GM10847 (cell line): ENCODE measurements around the gene SEMA4C.

ENCODE experiments used
- POLR2A ChIP-seq: IDR thresholded peaks from 2 replicates; pipeline ENCODE4 v1.6.1; 2011; ENCODE audit not compliant: insufficient read length; ENCODE audit errors: extremely low read depth

Gene SEMA4C

DNA sequence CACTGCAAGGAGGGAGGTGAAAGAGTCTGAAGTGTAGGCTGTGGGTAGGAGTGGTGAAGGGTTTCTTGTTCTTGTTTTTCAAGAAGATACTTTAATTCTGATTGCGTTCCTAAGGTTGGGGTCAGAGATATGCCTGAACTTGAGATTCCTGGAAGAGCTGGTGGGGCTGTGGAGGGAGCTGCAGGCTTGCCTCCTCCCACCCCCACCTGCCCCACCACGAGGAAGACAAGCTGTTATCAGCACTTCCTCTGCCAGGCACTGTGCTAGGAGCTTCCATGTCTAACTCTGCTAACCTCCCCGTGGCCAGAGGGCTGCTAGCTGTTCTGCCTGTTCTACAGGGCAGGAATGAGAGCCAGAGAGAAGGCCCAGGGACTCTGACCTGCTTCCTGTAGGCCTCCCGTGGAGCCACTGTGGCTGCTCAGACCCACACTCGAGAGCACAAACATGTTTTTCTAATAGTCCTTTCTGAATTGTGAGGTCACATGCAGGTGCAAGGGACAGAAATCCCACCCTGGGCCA is 39.8 kb downstream of the SEMA4C start:
- TF ChIP-seq POLR2A: no peak

DNA sequence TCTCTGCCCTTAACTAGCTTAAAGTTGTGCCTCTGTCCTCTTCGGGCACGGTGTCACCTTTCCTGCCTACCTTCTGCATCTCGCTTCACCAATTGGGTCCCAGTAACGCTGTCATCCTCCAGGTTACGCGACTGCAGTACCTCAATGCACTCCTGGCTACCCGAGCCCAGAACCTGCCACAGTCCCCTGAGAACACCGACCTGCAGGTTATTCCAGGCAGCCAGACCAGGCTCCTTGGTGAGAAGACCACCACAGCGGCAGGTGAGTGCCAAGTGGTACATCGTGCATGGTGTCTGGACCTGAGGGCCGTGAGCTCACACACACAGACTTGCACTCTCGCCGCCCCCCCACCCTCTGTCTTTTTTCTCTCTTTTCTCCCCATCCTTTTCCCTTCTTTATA is 41.0 kb downstream of the SEMA4C start:
- no peak for TF ChIP-seq POLR2A

DNA sequence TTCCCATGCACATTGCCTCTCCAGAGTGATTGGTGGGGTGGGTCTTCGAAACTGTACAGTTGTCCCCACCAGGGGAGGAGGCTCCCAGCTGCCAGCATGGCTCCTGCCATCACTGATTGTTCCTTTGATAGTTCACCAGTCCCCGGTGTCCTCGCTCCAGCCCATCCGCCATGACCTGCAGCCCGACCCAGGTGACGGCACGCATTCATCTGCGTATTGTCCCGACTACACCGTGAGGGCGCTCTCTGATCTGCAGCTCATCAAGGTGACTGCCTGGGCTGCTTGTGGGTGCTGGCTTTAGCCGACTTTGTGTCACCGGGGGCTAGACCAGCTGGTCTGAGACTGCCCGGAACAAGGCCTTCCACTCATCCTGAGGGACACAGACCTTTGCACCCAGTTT is 41.4 kb downstream of the SEMA4C start:
- no peak for TF ChIP-seq POLR2A

DNA sequence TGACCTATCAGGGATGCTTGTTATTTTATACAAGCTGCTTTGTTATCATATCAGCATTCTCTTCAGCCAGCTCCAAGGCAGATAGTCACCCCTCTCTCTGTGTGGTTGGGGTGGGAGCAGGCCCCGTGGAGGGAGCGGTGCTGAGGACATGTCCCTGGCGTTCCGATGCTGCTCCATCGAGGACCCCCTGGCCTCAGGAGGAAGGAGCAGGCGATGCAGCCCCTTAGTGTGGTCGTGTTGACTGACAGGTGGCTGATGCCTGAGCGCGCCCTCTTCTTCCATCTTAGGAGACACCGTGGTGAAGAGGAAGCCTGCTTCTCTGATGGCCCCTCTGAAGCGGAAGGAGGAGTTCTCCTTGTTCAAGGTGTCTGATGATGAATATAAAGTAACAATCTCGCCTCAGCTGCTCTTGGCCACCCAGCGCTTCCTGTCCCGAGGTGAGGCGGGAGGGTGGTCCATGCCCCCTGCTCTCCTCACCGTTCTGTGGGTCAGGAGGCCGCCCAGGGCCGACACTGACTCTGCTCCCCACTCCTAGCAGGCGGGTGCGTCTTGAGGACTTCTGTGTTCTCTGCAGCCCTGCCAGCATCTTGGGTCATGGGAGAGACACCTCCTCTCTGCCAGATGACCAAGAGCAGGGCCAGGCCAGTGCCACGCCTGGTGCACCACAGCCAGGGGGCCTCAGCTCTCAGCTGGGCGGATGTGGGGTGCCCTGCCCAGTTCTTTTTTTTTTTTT is 43.2 kb downstream of the SEMA4C start:
- no peak for TF ChIP-seq POLR2A

DNA sequence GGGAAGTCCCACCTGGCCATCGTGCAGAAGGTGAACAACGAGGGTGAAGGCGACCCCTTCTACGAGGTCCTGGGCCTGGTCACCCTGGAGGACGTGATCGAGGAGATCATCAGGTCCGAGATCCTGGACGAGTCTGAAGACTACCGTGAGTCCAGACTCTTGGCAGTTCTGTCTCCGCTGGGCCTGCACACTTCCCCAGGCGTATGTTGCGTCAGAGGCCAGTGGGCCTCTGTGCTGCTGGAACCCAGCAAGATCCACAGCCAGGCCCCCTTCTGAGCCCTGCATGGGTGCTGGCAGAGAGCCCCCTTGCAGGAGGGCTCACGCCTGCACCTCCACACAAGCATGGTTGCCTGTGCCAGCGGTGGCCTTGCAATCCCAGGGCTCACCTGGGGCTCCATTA is 44.8 kb downstream of the SEMA4C start:
- TF ChIP-seq POLR2A: no peak

DNA sequence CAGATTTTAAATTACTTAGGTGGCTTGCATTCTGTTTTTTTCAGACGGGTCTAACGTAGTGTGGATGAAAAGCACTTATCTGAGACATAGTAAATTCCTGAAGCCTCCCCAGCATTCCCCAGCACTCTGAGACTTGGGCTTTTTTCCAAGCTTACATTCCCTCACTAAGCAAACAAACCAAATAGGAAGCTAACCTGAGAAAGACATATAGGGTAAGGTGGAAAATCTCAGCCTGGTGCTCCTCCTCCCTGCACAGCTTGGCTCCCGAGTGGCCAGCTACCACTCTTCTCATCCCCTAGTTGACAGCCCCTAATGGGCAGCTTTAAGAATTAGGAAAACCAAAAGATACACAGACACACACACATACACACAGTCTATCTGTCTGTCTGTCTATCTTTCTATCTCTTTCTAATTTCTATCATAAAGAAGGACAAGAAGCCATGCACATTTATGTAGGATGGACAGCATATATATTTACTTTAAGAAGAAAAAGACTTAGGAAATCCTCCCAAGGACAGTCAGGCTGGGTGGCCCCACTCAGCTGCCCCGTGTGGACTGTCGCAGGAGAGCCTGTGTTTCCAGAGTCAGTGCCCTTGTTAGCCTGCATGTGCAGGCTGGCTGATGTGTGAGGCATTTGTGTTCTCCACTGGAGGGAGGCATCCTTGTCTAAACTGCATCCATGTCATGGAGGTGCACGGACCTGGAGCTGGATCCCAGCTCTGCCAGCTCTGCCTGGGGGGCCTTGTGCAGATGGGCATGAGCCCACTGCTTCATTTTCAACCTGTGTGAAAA is 45.6 kb downstream of the SEMA4C start:
- no peak for TF ChIP-seq POLR2A

DNA sequence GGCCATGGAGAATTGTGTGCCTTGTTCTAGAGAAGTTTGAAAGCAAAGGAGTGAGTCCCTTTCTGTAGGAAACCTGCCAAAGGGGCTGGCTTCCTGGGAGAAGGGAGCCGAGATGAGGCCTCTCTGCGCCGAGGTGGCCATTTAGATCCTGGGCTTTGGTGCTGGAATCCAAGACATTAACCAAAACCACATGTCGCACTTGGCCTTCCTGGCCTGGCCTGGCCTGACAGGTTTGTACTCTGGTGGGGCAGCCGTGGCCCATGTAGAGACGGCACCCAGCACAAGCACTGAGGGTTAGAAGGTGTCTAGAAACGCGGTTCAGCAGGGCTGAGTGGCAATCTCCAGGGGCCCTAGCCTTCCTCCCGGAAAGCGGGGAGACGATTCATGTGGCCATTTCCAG is 46.7 kb downstream of the SEMA4C start:
- TF ChIP-seq POLR2A: no peak

DNA sequence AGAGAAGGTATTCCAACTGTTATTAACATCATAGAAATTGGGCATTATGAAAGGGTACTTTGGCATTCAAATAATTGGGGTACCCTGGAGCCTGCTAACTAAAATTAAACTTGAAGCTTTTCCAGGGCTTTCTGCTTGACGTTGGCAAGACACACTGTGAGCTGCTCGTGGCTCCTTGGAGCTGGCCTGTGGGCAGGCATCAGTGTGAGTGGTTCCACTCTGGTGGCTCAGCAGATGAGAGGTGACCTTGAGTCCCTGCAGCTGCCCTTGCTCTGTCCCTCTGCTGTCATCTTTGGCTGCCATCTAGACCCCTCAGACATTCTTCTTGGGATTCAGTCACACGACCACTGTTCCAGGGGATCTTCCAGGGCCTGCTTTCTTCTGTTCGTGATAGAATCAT is 47.1 kb downstream of the SEMA4C start:
- TF ChIP-seq POLR2A: no peak

DNA sequence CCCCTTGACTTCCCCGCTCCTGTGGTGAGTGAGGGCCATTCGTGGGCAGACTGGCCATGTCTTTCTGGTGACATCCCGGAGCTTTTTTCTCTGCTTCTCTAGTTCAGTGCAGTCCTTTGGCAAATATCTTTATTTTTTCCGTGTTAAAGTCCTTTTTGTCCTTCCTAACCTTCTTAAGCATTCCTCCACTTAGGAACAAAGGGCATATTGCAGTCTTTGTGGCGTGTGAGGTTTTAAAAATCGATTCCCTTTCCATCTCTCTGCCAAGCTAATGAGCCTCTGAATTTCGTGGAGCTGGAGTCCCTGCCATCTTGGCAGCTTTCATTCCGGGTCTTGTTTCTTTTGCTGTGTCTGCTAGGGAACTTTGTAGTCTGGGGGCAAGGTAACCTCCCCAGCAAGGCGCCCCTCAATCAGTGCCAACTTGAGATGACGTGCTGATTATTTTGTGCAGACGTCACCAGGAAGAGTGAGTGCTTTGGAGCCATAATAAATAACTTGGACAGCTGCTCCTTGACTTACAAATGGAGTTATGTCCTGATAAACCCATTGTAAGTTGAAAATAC is 48.7 kb downstream of the SEMA4C start:
- no peak for TF ChIP-seq POLR2A

DNA sequence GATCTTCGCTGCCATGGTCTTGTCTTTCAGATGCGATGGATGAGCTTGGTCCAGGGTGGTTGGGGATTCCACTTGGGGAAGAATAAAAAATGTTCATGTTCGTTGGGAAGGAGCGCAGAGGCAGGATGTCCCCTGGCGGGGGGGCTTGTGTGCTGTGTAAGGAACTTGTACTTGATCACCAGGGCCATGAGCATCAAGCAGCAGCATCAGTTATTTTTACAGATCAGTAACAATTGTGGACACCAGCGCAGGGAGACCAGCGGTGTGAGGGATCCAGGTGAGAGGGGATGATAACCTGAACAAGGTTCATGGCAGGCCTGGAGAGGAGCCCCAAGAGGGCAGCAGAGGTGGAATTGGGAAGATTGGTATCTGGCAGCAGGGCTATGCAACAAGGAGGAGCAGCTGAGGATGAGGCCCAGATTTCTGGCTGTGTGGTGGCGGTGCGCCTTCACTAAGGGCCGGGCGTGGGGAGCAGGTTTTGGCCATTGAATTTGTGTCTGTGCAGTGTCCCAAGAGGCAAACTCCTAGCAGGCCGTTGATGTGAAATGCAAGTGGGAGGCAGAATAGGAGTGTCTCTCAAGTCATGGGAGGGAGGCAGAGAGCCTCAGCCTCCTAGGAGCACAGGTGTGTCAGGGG is 49.9 kb downstream of the SEMA4C start:
- no peak for TF ChIP-seq POLR2A

DNA sequence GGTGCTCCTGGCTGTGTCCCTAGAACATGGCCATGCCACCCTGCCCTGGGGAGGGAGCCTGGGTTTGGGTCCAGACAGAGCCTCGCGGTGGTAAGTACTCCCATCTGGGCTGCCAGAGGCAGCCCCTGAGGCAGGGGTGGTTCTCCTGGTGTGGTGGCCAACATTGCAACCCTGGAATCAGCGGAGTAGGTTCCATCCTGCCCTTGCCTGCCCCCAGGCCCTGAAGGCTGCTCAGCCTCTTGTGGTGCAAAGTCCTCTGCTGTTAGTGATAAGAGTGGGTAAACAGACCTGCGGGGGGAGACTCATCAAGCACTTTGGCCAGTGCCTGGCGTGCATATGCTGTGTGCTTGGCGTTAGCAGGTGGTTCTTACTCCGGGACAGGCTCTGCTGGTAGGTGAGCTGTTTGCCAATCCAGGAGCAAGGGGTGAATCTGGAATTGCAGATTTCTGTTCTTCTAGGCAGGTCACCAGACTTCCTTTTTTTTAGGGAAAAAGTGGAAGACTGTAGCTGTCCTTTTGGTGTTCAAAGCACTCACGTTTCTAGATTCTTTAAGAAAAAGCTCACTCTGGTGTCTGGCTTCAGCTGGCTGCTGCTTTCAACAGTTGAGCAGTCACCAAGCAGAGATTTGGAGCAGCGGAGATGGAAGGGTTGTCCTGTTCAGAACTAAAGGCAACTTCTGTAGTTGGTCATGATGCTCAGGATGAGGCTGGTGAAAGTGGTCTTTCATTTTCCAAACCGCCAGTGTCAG is 50.6 kb downstream of the SEMA4C start:
- no peak for TF ChIP-seq POLR2A

DNA sequence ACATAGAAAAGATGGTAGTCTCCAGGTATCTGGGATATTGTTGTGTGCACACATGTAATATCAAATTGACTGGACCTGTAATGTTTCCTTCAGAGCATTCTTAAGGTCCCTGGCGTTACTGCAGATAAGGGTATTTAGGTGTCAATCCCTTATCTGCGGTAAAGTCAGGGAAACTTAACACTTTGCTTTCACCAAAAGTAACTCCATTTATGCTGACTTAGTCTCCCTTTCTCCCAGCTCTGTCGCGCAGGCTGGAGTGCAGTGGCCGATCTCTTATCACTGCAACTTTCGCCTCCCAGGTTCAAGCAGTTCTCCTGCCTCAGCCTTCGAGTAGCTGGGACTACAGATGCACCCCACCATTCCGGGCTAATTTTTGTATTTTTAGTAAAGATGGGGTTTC is 52.0 kb downstream of the SEMA4C start:
- no peak for TF ChIP-seq POLR2A

DNA sequence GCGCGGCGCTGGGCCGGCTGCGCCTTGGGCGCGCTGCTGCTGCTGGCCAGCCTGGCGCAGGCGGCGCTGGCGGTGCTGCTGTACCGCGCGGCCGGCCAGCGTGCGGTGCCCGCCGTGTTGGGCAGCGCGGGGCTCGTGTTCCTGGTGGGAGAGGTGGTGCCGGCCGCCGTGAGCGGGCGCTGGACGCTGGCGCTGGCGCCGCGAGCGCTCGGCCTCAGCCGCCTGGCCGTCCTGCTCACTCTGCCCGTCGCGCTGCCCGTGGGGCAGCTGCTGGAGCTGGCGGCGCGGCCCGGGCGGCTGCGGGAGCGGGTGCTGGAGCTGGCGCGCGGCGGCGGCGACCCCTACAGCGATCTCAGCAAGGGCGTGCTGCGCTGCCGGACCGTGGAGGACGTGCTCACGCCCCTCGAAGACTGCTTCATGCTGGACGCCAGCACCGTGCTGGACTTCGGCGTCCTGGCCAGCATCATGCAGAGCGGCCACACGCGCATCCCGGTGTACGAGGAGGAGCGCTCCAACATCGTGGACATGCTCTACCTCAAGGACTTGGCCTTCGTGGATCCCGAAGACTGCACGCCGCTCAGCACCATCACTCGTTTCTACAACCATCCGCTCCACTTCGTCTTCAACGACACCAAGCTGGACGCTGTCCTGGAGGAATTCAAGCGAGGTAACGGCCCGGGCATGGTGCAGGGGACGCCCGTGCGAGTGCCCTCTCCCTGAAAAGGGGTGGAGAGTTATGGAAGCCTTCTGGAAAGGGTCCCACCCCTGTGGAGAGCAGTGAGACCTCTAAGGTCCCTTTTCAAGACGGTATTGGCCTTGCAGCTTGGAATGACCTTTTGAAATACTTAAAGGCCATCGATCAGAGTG is 52.8 kb downstream of the SEMA4C start:
- no peak for TF ChIP-seq POLR2A
